HG03060 (cell line): ENCODE results near the gene DBH.

Source experiments
- ATAC-seq: cut with Tn5 transposase; IDR thresholded peaks from one replicate; pipeline ENCODE4 v1.9.1; 2021; ENCODE audit warnings: low read depth, moderate number of reproducible peaks; ENCODE audit not compliant: unreplicated experiment

DBH gene

GRCh38 chr9:133680250-133680975 is 44.2 kb downstream of the DBH start:
- ATAC-seq = no peak

- ATAC-seq = no peak
Observed at GRCh38 chr9:133680976-133681657, 45.0 kb downstream of the DBH start.

GRCh38 chr9:133681658-133682306 is 45.6 kb downstream of the DBH start:
- no peak for ATAC-seq

- no peak for ATAC-seq
Observed at GRCh38 chr9:133682818-133683585, 46.8 kb downstream of the DBH start.

- ATAC-seq = no peak
Observed at GRCh38 chr9:133683586-133684120, 47.5 kb downstream of the DBH start.

GRCh38 chr9:133684121-133684935 is 48.2 kb downstream of the DBH start:
- ATAC-seq = no peak

GRCh38 chr9:133684936-133685361 is 48.8 kb downstream of the DBH start:
- no peak for ATAC-seq

GRCh38 chr9:133685653-133686609 is 49.8 kb downstream of the DBH start:
- no peak for ATAC-seq

- ATAC-seq = no peak
Observed at GRCh38 chr9:133686642-133687575, 50.7 kb downstream of the DBH start.

- no peak for ATAC-seq
Observed at GRCh38 chr9:133687856-133688761, 51.9 kb downstream of the DBH start.

- ATAC-seq = no peak
Observed at GRCh38 chr9:133689151-133689763, 53.1 kb downstream of the DBH start.

- no peak for ATAC-seq
Observed at GRCh38 chr9:133690081-133690561, 54.0 kb downstream of the DBH start.

GRCh38 chr9:133691191-133691590 is 55.0 kb downstream of the DBH start:
- no peak for ATAC-seq

GRCh38 chr9:133691626-133692363 is 55.6 kb downstream of the DBH start:
- no peak for ATAC-seq

GRCh38 chr9:133692364-133692985 is 56.3 kb downstream of the DBH start:
- ATAC-seq = no peak
